ES-I3 (cell line): ENCODE measurements around the gene KRT4.

Experiments
- H3K36me3 ChIP-seq: 2 replicates; pipeline ENCODE4 v1.6.1; 2013; ENCODE audit warnings: mild to moderate bottlenecking, low read length, control low read depth, moderate library complexity; ENCODE audit not compliant: insufficient read depth
- H3K4me1 ChIP-seq: 2 replicates; pipeline ENCODE4 v1.6.1; 2013; ENCODE audit warnings: mild to moderate bottlenecking, control low read depth, low read length; ENCODE audit not compliant: insufficient read depth
- H3K9ac ChIP-seq: 2 replicates; pipeline ENCODE4 v1.6.1; 2013; ENCODE audit warnings: low read depth, mild to moderate bottlenecking, low read length, moderate library complexity
- H3K9me3 ChIP-seq: 2 replicates; pipeline ENCODE4 v1.6.1; 2013; ENCODE audit warnings: mild to moderate bottlenecking, low read length, moderate library complexity; ENCODE audit not compliant: control insufficient read depth, insufficient read depth

Gene KRT4

GRCh38 chr12:52820521-52820920 is 6.6 kb upstream of the KRT4 start:
- no peaks in the 10 kb centered on the region for H3K36me3 ChIP-seq

GRCh38 chr12:52819731-52820510 is 6.0 kb upstream of the KRT4 start:
- Histone ChIP-seq H3K9ac (no peak overlapping the region), H3K36me3 (no peaks in the 10 kb centered on the region), H3K9me3 (no peaks in the 10 kb centered on the region), H3K4me1 (no peaks in the 10 kb centered on the region)

More at GRCh38 chr12:52820521-52820920, 6.6 kb upstream of the KRT4 start:
- Histone ChIP-seq H3K9ac (no peak overlapping the region), H3K9me3 (no peaks in the 10 kb centered on the region), H3K4me1 (no peaks in the 10 kb centered on the region)

GRCh38 chr12:52818887-52819420 is 5.0 kb upstream of the KRT4 start:
- Histone ChIP-seq H3K9me3 (no peaks in the 10 kb centered on the region), H3K9ac (no peak overlapping the region), H3K4me1 (no peaks in the 10 kb centered on the region), H3K36me3 (no peaks in the 10 kb centered on the region)

- no peak overlapping the region for H3K9ac ChIP-seq
- no peaks in the 10 kb centered on the region for H3K36me3 ChIP-seq
- H3K4me1 ChIP-seq = no peaks in the 10 kb centered on the region
- no peaks in the 10 kb centered on the region for H3K9me3 ChIP-seq
Observed at GRCh38 chr12:52818388-52818787, 4.5 kb upstream of the KRT4 start.

GRCh38 chr12:52817699-52818238 is 3.9 kb upstream of the KRT4 start:
- Histone ChIP-seq H3K9me3 (no peaks in the 10 kb centered on the region), H3K36me3 (no peaks in the 10 kb centered on the region), H3K4me1 (no peaks in the 10 kb centered on the region), H3K9ac (no peak overlapping the region)

- Histone ChIP-seq H3K36me3 (no peaks in the 10 kb centered on the region), H3K9ac (no peak overlapping the region), H3K9me3 (no peaks in the 10 kb centered on the region), H3K4me1 (no peaks in the 10 kb centered on the region)
Observed at GRCh38 chr12:52817003-52817698, 3.2 kb upstream of the KRT4 start.

GRCh38 chr12:52815676-52816588 is 2.0 kb upstream of the KRT4 start:
- Histone ChIP-seq H3K36me3 (no peaks in the 10 kb centered on the region), H3K9me3 (no peaks in the 10 kb centered on the region), H3K9ac (no peak overlapping the region), H3K4me1 (no peaks in the 10 kb centered on the region)

- Histone ChIP-seq H3K9ac (no peak overlapping the region), H3K36me3 (no peaks in the 10 kb centered on the region), H3K4me1 (no peaks in the 10 kb centered on the region), H3K9me3 (no peaks in the 10 kb centered on the region)
Observed at GRCh38 chr12:52815161-52815560, 1.2 kb upstream of the KRT4 start.

- H3K9ac ChIP-seq = no peak overlapping the region
- no peaks in the 10 kb centered on the region for H3K36me3 ChIP-seq
- H3K4me1 ChIP-seq = no peaks in the 10 kb centered on the region
- H3K9me3 ChIP-seq = no peaks in the 10 kb centered on the region
Observed at GRCh38 chr12:52814710-52815155, 817 bp upstream of the KRT4 start.

GRCh38 chr12:52813203-52813819 is 605 bp downstream of the KRT4 start:
- H3K4me1 ChIP-seq = no peaks in the 10 kb centered on the region
- no peak overlapping the region for H3K9ac ChIP-seq
- H3K9me3 ChIP-seq = no peaks in the 10 kb centered on the region
- H3K36me3 ChIP-seq = no peaks in the 10 kb centered on the region

GRCh38 chr12:52812749-52813148 is 1.2 kb downstream of the KRT4 start:
- H3K9ac ChIP-seq = no peak overlapping the region
- no peaks in the 10 kb centered on the region for H3K9me3 ChIP-seq
- H3K4me1 ChIP-seq = no peaks in the 10 kb centered on the region
- no peaks in the 10 kb centered on the region for H3K36me3 ChIP-seq

GRCh38 chr12:52812073-52812400 is 1.9 kb downstream of the KRT4 start:
- H3K9me3 ChIP-seq = no peaks in the 10 kb centered on the region
- H3K36me3 ChIP-seq = no peaks in the 10 kb centered on the region
- no peak overlapping the region for H3K9ac ChIP-seq
- H3K4me1 ChIP-seq = no peaks in the 10 kb centered on the region

- Histone ChIP-seq H3K9ac (no peak overlapping the region), H3K9me3 (no peaks in the 10 kb centered on the region), H3K4me1 (no peaks in the 10 kb centered on the region), H3K36me3 (no peaks in the 10 kb centered on the region)
Observed at GRCh38 chr12:52811191-52812072, 2.5 kb downstream of the KRT4 start.
